ENCODE data around the gene SCGB3A2.

GRCh38 chr5:147918101-147918685 is 39.7 kb downstream of the SCGB3A2 start:
- TF ChIP-seq EZH2 (IDR thresholded peaks at IDR 0.05) (no peak), POLR2AphosphoS5 (IDR thresholded peaks at IDR 0.05; ENCODE audit: borderline replicate concordance, low read depth, low read length) (no peak)

All from SK-N-MC (cell line).